IMR-90 (cell line): ENCODE data around the gene CCDC148. TPM values are rescaled to one million over a fixed set of nuclear protein-coding genes. Genes with fewer than 3 reads are reported as not detected.

Experiments used
- ATAC-seq: fragments of 200-7000 bp; cut with Tn5 transposase; 2 replicates; pipeline ENCODE4 v1.9.1; 2020; ENCODE audit warnings: low read depth, mild to moderate bottlenecking, moderate library complexity
- BruUV-seq: library from RNA; stranded (reverse); fragments of 400-500 nt; replicated peaks from 2 replicates; lab custom pipeline; 2021; lab: Mats Ljungman, UMichigan
- CTCF ChIA-PET: fragments of 300-600 bp; formaldehyde crosslinking; extraction: SDS; loops from one replicate; lab custom pipeline; 2021; ENCODE audit warnings: antibody characterized with exemption; lab: Yijun Ruan, JAX
- POLR2A ChIA-PET: fragments of 300-600 bp; sonication (Branson Sonifier 250); formaldehyde crosslinking; loops from one replicate; lab custom pipeline; 2022; ENCODE audit warnings: antibody characterized with exemption; ENCODE audit not compliant: unreplicated experiment; lab: Charles Lee
- DNase-seq: peaks from one replicate; pipeline ENCODE4 v3.0.0; 2013
- H2AFZ ChIP-seq: replicated peaks from 2 replicates; pipeline ENCODE3; 2013; ENCODE audit warnings: low read length, mild to moderate bottlenecking; ENCODE audit not compliant: poor library complexity
- H2AK5ac ChIP-seq: 2 replicates; pipeline ENCODE4 v1.6.1; 2013; ENCODE audit warnings: low read depth, low read length, inconsistent platforms
- H2AK9ac ChIP-seq: replicated peaks from 2 replicates; pipeline ENCODE3; 2013; ENCODE audit warnings: mild to moderate bottlenecking, low read depth, low read length, moderate library complexity; ENCODE audit not compliant: poor library complexity
- H2BK120ac ChIP-seq: 2 replicates; pipeline ENCODE4 v1.6.1; 2013; ENCODE audit warnings: low read depth, low read length, inconsistent platforms
- H2BK15ac ChIP-seq: 3 replicates; pipeline ENCODE4 v1.6.1; 2013; ENCODE audit warnings: low read depth, low read length, inconsistent platforms
- H2BK20ac ChIP-seq: 2 replicates; pipeline ENCODE4 v1.6.1; 2013; ENCODE audit warnings: low read depth, mild to moderate bottlenecking, inconsistent platforms, low read length, moderate library complexity
- H2BK5ac ChIP-seq: 2 replicates; pipeline ENCODE4 v1.6.1; 2013; ENCODE audit warnings: mild to moderate bottlenecking, low read depth, low read length, inconsistent platforms; ENCODE audit not compliant: poor library complexity, severe bottlenecking
- H3K14ac ChIP-seq: replicated peaks from 2 replicates; pipeline ENCODE4 v1.6.1; 2013; ENCODE audit warnings: low read depth, low read length, inconsistent platforms
- H3K18ac ChIP-seq: 2 replicates; pipeline ENCODE4 v1.6.1; 2013; ENCODE audit warnings: low read depth, low read length, control low read depth
- H3K23ac ChIP-seq: 2 replicates; pipeline ENCODE4 v1.6.1; 2013; ENCODE audit warnings: low read depth, low read length, inconsistent platforms
- H3K27ac ChIP-seq: 2 replicates; pipeline ENCODE4 v1.5.1; 2013; ENCODE audit warnings: mild to moderate bottlenecking, control low read depth, low read length; ENCODE audit not compliant: insufficient read depth
- H3K27me3 ChIP-seq: 2 replicates; pipeline ENCODE4 v1.6.1; 2013; ENCODE audit warnings: low read length; ENCODE audit not compliant: control insufficient read depth, insufficient read depth
- H3K36me3 ChIP-seq: 2 replicates; pipeline ENCODE4 v1.6.1; 2013; ENCODE audit warnings: low read length, mixed read lengths; ENCODE audit not compliant: control insufficient read depth, insufficient read depth
- H3K4ac ChIP-seq: 2 replicates; pipeline ENCODE4 v1.6.1; 2013; ENCODE audit warnings: low read depth, low read length, inconsistent platforms
- H3K4me1 ChIP-seq: 2 replicates; pipeline ENCODE4 v1.6.1; 2013; ENCODE audit warnings: low read length, mixed read lengths; ENCODE audit not compliant: control insufficient read depth, insufficient read depth
- H3K4me2 ChIP-seq: 2 replicates; pipeline ENCODE4 v1.6.1; 2013; ENCODE audit warnings: low read depth, mild to moderate bottlenecking, control low read depth, low read length, moderate library complexity
- H3K4me3 ChIP-seq: 2 replicates; pipeline ENCODE4 v1.5.1; 2013; ENCODE audit warnings: low read depth, mild to moderate bottlenecking, control low read depth, low read length, moderate library complexity; ENCODE audit not compliant: insufficient read depth
- H3K56ac ChIP-seq: 2 replicates; pipeline ENCODE4 v1.6.1; 2013; ENCODE audit warnings: low read length, inconsistent platforms; ENCODE audit not compliant: insufficient read depth; ENCODE audit errors: extremely low read depth
- H3K79me1 ChIP-seq, 2 experiments: 2 replicates each; pipeline ENCODE4 v1.6.1; 2013; ENCODE audit warnings: low read length in 2 of 2, inconsistent platforms in 1 of 2, low read depth in 1 of 2
- H3K9ac ChIP-seq: 2 replicates; pipeline ENCODE4 v1.6.1; 2013; ENCODE audit warnings: low read depth, low read length, control low read depth
- H3K9me1 ChIP-seq: 2 replicates; pipeline ENCODE4 v1.6.1; 2013; ENCODE audit warnings: low read length, inconsistent platforms; ENCODE audit not compliant: insufficient read depth
- H3K9me3 ChIP-seq: 2 replicates; pipeline ENCODE4 v1.6.1; 2013; ENCODE audit warnings: low read length; ENCODE audit not compliant: control insufficient read depth, insufficient read depth
- H4K20me1 ChIP-seq: 2 replicates; pipeline ENCODE4 v1.6.1; 2013; ENCODE audit warnings: low read length, inconsistent platforms; ENCODE audit not compliant: insufficient read depth
- H4K5ac ChIP-seq: 2 replicates; pipeline ENCODE4 v1.6.1; 2013; ENCODE audit warnings: mild to moderate bottlenecking, low read depth, low read length, control low read depth
- H4K8ac ChIP-seq, 2 experiments: 2 replicates each; pipeline ENCODE4 v1.6.1; 2013; ENCODE audit warnings: low read depth in 2 of 2, low read length in 2 of 2, control low read depth in 1 of 2, inconsistent platforms in 1 of 2
- H4K91ac ChIP-seq: 2 replicates; pipeline ENCODE4 v1.6.1; 2013; ENCODE audit warnings: low read depth, low read length, inconsistent platforms; ENCODE audit not compliant: insufficient read depth
- CTCF ChIP-seq: conservative IDR thresholded peaks from 2 replicates; pipeline ENCODE4 v1.5.1; 2012; ENCODE audit warnings: mild to moderate bottlenecking, low read depth, low read length, improper control_type of control experiment
- NFE2L2 ChIP-seq: fragments of 150-350 bp; IDR thresholded peaks from 2 replicates; pipeline ENCODE4 v1.6.1; 2016; ENCODE audit warnings: low read depth, mild to moderate bottlenecking, low read length
- RAD21 ChIP-seq: IDR thresholded peaks from 2 replicates; pipeline ENCODE4 v1.6.1; 2012; ENCODE audit warnings: low read length, improper control_type of control experiment
- WGBS, 2 experiments: methylation state at CpG; one replicate each; pipeline versions ENCODE4 v1.1.5 to v1.1.7; 2013; ENCODE audit warnings: missing lambda C conversion rate in 2 of 2; ENCODE audit not compliant: insufficient read length in 1 of 2; ENCODE audit errors: extremely low coverage in 2 of 2; 5-methylcytosine and 5-hydroxymethylcytosine counted together
- dilution Hi-C: fragments of 300-500 bp; cut with HindIII; formaldehyde crosslinking; loops from one replicate; pipeline ENCODE4 v1.14.3; 2018; ENCODE audit warnings: low sequenced_read_pairs; ENCODE audit not compliant: unreplicated experiment
- in situ Hi-C: fragments of 300-500 bp; cut with MboI; formaldehyde crosslinking; loops from 3 replicates; pipeline ENCODE4 v1.14.3; 2019; ENCODE audit warnings: low sequenced_read_pairs, inconsistent platforms, mixed read lengths
- intact Hi-C: fragments of 100-400 bp; cut with micrococcal nuclease; formaldehyde crosslinking; loops from 2 replicates; pipeline ENCODE4 v1.10.0; 2022
- polyA plus RNA-seq, 3 experiments: library from polyadenylated mRNA; depleted of rRNA; stranded (reverse); fragments of >200 nt; gene quantifications; 2 replicates each; pipeline ENCODE4 v1.2.3, GENCODE V29; 2012; ENCODE audit warnings: low replicate concordance in 1 of 3
- total RNA-seq: library from RNA; depleted of rRNA; stranded (reverse); fragments of >200 nt; gene quantifications from 2 replicates; pipeline ENCODE4 v1.2.3, GENCODE V29; 2012

The CCDC148 gene
- total and polyA plus RNA-seq, 2 of the 4 experiments (the other 2 are of a cell fraction): 0.18 to 0.31 TPM

DNA sequence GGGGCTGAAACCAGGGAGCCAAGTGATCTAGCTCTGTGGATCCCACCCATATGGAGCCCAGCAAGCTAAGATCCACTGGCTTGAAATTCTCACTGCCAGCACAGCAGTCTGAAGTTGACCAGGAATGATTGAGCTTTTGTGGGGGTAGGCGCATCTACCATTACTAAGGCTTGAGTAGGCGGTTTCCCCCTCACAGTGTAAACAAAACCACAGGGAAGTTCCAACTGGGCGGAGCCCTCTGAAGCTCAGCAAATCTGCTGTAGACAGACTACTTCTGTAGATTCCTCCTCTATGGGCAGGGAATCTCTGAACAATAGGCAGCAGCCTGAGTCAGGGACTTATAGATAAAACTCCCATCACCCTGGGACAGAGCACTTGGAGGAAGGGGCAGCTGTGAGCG lies 96.7 kb downstream of the CCDC148 start:
- no peaks in the 10 kb centered on the region for H3K79me1 ChIP-seq
- no peaks in the 10 kb centered on the region for H3K36me3 ChIP-seq
- H3K4me1 ChIP-seq: no peaks in the 10 kb centered on the region
- H2BK5ac ChIP-seq: no peak overlapping the region
- intact Hi-C loops (no loop called here), in situ Hi-C loops (no loop called here), dilution Hi-C loops (no loop called here)
- TF ChIP-seq RAD21 (no peak), NFE2L2 (no peak), CTCF (no peak)
- no peak overlapping the region for H2AK5ac ChIP-seq
- H4K5ac ChIP-seq: no peak overlapping the region
- no peak overlapping the region for H2BK15ac ChIP-seq
- no peaks in the 10 kb centered on the region for H3K9me1 ChIP-seq
- no peak overlapping the region for H3K23ac ChIP-seq
- no TSS peak for BruUV-seq
- H4K20me1 ChIP-seq: no peaks in the 10 kb centered on the region
- H3K18ac ChIP-seq: no peak overlapping the region
- H3K4me3 ChIP-seq: no peak overlapping the region
- no peak overlapping the region for H3K4ac ChIP-seq
- no peak overlapping the region for H2AK9ac ChIP-seq
- no peak for ATAC-seq
- no peaks in the 10 kb centered on the region for H3K9me3 ChIP-seq
- no peak overlapping the region for H3K9ac ChIP-seq
- no peak overlapping the region for H4K91ac ChIP-seq
- DNase-seq: peak; percentile 59
- no peak overlapping the region for H3K27ac ChIP-seq
- H3K4me2 ChIP-seq: no peak overlapping the region
- H2BK120ac ChIP-seq: no peak overlapping the region
- no peak overlapping the region for H3K56ac ChIP-seq
- H3K27me3 ChIP-seq: no peaks in the 10 kb centered on the region
- H4K8ac ChIP-seq: no peak overlapping the region
- 80% methylated on average over 1 of the region's 4 CpGs; no CpG with 5 or more reads in 1 of the 2 experiments for WGBS, 2 experiments
- POLR2A ChIA-PET: no interaction called here
- no peak overlapping the region for H2AFZ ChIP-seq
- H3K14ac ChIP-seq: no peak overlapping the region
- no peak overlapping the region for H2BK20ac ChIP-seq
- CTCF ChIA-PET: no interaction called here
